NCI-H1092 treated with DMSO at 0.1 percent for 48 hours (cell line): ENCODE data around the gene SNAP29.
"Not testable (repeated sequence)": the region's sequence is repeated elsewhere in the genome, so short reads cannot be mapped to it uniquely, and the experiment has no call there.

Experiments
- DNase-seq: peaks from one replicate; lab custom pipeline; 2025; lab: John Stamatoyannopoulos, UW

The SNAP29 gene

DNA sequence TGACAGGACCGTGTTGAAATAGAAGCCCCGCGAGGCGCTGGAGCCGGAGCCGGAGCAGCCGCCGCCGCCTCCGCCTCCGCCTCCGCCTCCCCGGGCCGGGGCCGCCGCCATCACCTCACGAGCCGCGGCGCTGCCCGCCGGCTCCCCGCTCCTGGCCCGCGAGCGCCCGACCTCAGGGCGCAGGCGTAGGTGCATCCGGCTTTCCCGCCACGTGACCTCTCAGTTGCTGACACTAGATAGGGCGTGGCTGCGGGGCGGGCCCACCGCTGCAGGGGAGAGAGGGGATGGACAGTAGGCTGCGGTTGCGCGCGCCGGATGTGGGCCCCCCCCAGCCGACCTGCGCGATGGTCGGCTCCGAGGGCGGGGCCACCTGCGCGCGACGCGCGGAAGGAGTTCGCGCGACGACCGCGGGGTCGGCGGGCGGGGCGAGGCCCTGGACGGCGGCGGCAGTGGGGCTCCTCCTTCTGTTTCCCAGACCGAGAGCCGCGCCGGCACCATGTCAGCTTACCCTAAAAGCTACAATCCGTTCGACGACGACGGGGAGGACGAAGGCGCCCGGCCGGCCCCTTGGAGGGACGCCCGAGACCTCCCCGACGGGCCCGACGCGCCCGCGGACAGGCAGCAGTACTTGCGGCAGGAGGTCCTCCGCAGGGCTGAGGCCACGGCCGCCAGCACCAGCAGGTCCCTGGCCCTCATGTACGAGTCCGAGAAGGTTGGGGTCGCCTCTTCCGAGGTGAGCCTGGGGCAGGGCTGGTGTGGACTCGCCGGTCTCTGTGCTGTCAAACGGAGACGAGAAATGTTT lies at the start of gene SNAP29, which contains the start of gene PI4KA:
TSS of gene SNAP29 (plus strand) at position 393 of the 802 bp plus-strand sequence. CDS start at position 497, 104 bp downstream.
TSS of gene PI4KA (minus strand) at position 197 of the 802 bp plus-strand sequence. CDS start at position 111, 86 bp downstream.
- DNase-seq: peak; percentile 98

DNA sequence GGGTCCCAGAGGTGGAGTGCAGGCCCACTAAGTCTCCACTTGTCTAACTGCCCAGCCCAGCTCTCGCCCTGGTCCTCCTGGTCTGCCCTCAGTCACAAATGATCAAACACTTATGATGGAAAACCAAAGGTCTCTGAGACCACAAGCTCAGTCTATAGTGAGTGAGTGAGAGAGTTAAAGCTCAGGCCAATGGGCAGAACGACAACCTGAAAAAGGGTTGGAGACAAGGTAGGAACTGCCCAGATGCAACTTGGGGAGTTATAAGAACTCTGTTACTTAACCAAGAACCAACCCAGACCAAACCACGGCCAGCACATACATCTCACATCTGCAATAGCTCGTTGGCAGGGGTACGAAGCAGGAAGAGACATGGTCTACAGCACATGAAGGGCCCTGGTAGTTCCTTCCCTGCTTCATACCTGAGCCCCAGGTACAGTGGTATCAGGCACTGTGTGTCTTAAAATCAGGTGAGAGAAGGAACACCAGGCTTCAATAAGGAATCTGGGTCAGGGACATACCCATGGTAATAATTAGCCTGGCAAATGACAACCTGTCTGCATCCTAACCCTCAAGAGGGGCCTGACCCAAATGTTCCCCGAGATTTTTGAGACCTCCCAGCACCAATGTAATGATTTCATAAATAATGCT lies 49.1 kb upstream of the SNAP29 start:
- no peak for DNase-seq

DNA sequence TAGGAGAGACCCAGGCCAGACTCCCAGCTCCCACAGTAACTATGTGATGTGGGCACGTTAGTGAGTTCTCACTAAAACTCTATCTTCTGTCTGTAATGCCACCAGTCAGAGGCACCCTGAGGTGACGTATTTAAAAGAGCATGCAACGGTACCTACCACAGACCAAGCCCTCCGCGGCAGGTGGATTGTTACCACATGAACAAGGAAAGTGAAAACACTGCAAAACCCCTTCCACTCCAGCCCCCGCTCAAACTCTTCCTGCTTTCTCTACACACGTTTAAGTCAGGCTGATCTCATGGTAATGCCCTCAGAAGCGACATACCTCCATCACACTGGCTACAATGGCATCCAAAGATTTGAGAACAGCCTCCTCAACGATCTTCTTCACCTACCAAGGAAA lies 48.2 kb upstream of the SNAP29 start:
- DNase-seq: no peak

- no peak for DNase-seq
These were observed 47.6 kb upstream of the SNAP29 start for GRCh38 chr22:20811171-20811570.

DNA sequence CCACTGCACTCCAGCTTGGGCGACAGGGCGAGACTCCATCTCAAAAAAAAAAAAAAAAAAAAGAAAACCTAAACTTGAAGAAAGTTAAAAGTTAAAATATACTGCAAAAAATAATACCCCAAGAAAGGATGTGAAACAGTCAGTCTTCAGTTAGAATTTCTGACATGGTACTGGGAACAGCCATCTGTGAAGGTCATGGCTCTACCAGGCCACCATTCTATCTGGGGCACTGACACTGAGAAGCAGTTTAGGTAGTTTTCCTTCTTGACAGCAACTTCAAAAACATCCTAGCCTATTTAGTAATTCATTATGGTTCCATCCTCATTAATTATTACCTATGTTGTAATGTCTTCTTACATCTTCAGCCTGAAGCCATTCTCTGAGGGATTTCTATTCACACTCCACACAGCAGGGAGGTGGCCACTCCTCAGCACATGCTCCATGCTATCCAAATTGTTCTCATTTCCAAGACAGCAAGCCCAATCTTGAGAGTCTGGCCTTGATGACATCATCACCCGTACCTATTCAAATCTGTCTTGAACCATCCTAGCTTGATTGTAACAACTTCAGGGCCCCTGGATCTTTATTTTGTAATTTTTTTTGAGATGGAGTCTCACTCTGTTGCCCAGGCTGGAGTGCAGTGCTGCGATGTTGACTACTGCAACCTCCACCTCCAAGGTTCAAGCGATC lies 46.7 kb upstream of the SNAP29 start:
- DNase-seq: no peak

GRCh38 chr22:20813056-20813455 lies 45.8 kb upstream of the SNAP29 start:
- no peak for DNase-seq

DNA sequence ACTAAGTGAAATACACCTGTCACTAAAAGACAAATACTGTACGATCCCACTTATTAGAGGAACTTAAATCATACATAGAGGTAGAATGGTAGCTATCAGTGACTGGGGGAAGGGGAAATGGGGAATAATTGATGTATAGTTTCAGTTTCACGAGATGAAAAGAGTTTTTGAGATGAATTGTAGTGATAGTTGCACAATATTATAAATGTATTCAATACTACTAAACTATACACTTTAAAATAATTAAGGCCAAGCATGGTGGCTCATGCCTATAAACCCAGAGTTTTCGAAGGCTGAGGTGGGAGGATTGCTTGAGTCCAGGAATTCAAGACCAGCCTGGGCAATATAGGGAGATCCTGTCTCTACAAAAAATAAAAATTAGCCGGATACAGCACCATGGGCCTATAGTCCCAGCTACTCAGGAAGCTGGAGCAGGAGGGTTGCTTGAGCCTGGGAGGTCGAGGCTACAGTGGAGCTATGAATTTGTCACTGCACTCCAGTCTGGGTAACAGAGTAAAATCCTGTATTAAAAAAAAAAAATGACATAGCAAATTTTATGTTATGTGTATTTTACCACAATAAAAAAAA lies 44.5 kb upstream of the SNAP29 start:
- no peak for DNase-seq

GRCh38 chr22:20815477-20816050 lies 43.2 kb upstream of the SNAP29 start:
- DNase-seq: no peak

DNA sequence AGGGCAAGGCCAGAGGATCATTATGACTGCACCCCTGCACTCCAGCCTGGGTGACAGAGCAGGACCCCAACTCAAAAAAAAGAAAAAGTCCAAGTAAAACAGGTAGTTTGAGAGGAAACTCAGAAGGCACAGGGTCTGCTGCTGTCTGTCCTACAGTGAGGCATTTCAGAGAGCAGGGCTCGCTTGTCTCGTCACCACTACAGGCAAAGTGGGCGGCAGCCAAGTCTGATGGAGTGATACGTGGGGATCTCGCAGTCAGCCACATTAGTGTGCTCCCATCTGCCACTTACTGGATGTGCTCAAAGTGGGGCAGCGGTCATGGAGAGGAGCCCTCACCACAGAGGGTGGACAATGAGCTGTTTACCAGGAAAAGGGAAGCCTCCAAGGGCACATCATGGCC lies 42.2 kb upstream of the SNAP29 start:
- no peak for DNase-seq

GRCh38 chr22:20818471-20818870 lies 40.3 kb upstream of the SNAP29 start:
- no peak for DNase-seq

DNA sequence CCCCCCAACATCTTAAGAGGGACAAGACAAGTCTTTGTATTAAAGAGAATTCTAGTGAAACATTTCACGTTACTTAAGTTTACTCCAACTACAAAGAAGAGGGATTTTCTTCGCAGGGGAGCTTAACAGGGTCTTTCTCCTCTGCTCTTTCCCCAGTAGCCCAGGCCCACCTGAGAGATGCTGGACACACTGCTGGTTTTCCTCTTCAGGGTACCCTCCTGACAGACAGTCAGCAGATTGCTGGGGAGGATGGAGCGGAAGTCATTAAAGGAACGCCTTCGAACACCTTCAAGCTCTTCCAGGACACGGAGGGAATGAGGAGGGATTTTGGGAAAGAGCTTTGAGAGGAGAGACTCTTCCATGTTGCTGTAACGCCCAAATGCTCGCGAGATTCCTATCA lies 39.3 kb upstream of the SNAP29 start:
- DNase-seq: no peak

- DNase-seq: not testable (repeated sequence)
These were observed 37.0 kb upstream of the SNAP29 start for GRCh38 chr22:20821717-20822239.

DNA sequence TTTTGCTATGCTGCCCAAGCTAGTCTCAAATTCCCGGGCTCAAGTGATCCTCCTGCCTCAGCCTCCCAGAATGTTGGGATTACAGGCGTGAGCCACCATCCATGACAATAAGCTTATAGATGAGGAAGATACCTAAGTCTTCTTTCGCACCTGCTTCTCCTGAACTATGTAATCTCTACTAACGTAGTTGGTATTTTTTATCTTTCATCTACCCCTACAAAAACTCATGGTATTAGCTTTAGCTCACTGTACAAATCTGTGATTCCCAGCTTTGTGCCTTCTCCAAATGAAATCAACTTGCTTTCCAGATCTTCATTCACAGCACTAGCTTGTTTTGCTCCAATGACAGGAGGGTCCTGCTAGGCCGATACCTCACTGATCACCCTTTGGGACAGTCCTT lies 36.6 kb upstream of the SNAP29 start:
- no peak for DNase-seq

DNA sequence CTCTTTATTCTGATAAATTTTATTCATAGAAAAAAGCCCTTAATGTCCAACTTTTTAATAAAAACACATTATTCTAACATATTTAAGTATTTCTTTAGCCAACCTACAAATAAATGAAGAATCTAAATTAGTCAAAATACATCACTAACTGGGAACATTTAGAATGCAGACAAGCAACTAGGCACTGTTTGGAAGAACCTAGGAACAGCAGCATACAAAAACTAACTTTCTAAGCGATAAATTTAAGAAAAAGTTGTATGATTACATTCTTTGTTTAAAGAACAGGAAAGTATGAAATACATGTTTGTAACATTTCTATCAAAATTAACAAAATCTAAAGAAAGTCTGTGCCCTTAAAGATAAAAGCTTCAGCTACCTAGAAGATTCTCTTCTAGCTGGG lies 35.5 kb upstream of the SNAP29 start:
- DNase-seq: no peak

DNA sequence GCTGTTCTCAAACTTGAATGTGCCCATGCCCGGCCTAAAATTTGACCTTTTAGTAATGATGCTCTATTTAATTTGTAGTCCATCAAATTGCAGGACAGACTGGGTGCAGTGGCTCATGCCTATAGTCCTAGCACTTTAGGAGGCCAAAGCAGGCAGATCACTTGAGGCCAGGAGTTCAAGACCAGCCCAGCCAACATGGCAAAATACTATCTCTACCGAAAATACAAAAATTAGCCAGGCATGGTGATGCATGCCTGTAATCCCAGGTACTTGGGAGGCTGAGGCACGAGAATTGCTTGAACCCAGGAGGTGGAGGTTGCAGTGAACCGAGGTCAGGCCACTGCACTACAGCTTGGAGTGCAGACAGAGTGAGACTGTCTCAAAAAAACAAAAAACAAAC lies 33.6 kb upstream of the SNAP29 start:
- DNase-seq: not testable (repeated sequence)

- no peak for DNase-seq
These were observed 33.2 kb upstream of the SNAP29 start for GRCh38 chr22:20825624-20826023.

DNA sequence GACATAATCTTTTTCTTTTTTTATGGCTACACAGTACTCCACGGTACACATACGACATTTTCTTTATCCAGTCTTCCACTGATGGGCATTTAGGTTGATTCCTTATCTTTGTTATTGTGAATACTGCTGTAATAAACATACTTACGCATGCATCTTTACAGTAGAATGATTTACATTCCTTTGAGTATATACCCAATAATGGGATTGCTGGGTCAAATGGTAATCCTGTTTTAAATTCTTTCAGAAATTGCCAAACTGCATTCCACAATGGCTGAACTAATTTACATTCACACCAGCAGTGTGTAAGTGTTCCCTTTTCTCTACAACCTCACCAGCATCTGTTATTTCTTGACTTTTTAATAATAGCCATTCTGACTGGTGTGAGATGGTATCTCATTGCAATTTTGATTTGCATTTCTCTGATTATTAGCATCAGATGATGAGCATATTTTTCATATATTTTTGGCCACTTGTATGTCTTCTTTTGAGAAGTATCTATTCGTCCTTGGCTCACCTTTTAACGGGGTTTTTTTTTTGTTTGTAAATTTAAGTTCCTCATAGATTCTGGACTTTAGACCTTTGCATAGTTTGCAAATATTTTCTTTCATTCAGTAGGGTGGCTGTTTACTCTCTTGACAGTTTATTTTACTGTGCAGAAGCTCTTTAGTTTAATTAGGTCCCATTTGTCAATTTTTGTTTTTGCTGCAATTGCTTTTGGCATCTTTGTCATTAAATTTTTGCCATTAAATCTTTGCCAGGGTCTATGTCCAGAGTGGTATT lies 32.2 kb upstream of the SNAP29 start:
- DNase-seq: not testable (repeated sequence)

- DNase-seq: no peak
These were observed 29.2 kb upstream of the SNAP29 start for GRCh38 chr22:20829491-20830134.

GRCh38 chr22:20833225-20833665 lies 25.6 kb upstream of the SNAP29 start:
- DNase-seq: no peak

- no peak for DNase-seq
These were observed 24.6 kb upstream of the SNAP29 start for GRCh38 chr22:20834206-20834605.
